GM18520 (cell line): ENCODE data around the gene ZG16B.

ENCODE experiments used
- ATAC-seq: cut with Tn5 transposase; IDR thresholded peaks from one replicate; pipeline ENCODE4 v1.9.1; 2021; ENCODE audit not compliant: unreplicated experiment

Gene ZG16B

DNA sequence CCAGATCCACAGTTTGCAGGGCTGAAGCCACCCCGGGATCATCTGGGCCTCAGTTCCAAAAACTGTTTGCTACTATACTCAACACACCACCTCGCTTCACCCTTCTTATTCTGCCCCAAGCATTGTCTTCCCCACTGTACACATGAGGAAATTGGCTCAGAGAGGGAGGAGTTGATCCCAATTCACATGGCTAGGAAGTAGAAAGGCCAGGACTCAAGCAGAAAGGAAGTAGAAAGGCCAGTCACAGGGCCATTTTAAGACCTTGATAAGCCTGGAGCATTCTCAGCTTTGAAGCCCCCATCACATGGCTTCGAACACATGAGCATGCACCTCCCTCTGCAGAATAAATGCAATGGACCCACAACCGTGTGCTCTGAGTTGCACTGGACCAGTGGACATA is 35.5 kb downstream of the ZG16B start:
- ATAC-seq: no peak

DNA sequence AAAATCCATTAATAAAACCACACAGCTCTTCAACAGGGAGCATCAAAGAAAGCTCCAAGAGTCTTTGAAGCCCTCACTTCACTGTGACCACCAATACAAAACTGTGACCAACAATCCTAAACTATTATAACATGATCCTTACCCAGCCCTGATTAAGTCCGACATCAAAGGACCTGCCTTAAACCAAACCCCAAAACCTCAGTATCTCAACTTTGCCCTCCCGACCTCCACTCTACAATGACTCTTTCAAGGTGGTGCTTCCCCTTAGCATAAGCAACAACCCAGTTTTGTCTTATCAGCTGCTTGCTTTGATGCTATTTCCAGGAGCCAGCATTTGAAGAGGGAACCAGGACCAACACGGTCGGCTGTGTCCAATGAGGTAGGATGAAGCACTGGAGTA is 36.3 kb downstream of the ZG16B start:
- no peak for ATAC-seq

DNA sequence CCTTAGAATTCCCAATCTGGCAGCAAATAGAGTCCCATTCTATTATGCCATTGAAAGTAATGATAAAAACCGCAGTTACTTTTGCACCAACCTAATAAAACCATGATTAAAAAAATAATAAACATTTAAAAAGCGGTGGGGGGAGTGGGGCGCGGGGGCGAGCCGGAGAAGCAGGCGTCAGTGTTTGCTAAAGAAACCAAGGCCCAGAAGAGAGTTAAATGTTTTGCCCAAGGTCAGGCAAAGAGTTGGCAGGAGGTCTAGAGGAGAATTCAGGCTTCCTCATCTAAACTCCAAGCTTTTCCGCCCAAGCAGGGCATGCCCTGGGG is 37.5 kb downstream of the ZG16B start:
- ATAC-seq: no peak

- peak; percentile 66 for ATAC-seq
These were observed 38.1 kb downstream of the ZG16B start for GRCh38 chr16:2867987-2868789.

GRCh38 chr16:2871926-2872325 is 41.8 kb downstream of the ZG16B start:
- ATAC-seq: no peak

DNA sequence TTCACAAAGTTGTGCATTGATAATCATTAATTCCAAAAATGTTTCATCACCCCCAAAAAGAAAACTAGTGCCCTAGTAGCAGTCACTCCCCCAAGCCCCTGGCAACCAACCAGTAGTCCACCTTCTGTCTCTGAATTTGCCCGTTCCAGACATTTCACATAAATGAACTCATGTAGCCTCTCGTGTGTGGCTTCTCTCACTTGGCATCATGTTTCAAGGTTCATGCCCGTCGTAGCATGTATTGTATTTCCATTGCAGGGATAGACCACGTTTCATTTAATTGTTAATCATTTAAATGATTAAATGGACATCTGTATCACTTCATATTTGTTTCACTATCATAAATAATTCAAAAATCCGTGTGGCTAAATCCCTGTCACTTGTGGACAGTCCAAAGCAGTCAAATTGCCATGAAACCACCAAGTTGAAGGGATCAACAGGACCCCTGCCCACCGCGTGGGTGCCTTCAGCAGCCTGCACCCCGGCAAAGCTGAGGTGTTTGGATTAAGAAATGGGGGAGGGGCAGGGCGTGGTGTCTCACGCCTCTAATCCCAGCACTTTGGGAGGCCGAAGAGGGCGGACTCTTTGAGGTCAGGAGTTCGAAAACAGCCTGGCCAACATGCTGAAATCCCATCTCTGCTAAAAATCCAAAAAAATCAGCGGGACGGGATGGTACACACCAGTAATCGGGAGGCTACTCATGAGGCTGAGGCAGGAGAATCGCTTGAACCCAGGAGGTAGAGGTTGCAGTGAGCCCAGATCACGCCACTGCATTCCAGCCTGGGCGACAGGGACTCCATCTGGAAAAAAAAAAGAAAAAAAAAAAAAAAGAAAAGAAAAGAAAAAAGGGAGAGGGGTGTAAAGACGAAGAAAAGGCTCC is 44.2 kb downstream of the ZG16B start:
- no peak for ATAC-seq

DNA sequence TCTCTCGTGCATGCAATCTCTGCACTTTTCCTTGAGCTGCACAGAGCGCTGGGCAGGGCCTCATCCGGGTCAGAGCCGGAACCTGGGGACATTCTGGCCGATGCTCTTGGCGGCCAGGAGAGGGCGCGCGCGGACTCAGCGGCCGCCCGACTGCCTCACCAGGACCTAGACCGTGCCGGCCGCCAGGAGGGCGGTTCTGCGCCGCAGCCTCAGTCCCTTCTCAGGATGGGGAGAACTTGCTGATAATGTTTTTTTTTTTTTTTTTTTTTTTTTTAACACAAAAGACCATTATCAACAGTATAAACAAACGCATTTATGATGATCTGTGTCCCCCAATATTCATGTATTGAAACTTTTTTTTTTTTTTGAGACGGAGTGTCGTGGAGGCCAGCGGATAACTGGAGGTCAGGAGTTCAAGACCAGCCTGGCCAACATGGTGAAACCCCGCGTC is 44.8 kb downstream of the ZG16B start:
- peak; percentile 64 for ATAC-seq

DNA sequence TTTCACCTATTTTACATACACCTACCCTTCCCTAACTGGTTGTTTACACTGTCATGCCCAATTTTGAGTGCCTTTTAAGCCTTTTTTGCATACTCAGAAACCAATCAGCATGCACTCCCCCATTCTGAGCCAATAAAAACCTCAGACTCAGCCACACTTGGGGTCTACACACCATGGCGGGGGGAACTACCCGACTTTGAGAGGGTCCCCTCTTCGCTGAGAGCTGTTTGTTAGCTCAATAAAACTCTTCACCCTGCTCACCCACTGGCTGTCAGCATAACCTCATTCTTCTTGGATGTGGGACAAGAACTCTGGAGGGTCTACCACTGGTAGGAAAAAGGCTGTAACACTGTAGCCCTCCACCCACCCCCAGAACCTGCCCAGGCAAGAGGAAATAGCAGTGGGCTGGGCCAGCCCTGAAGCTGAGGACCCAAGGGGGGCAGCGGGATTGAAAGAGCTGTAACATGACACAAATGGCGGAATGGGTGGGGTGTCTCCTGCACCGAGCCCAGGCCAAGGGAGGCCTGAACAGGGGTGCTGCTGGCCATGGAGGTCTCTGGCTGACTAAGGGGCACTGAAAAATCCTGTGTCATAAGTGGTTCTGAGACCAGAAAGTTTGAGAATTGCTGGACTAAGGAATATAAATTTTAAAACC is 49.9 kb downstream of the ZG16B start:
- ATAC-seq: no peak
